ENCODE results near the gene NEK11. TPM values are rescaled to one million over a fixed set of nuclear protein-coding genes. Genes with fewer than 3 reads are reported as not detected.

Gene NEK11
- total RNA-seq, 2 experiments from 2014 or later = 1.2 to 1.7 TPM

DNA sequence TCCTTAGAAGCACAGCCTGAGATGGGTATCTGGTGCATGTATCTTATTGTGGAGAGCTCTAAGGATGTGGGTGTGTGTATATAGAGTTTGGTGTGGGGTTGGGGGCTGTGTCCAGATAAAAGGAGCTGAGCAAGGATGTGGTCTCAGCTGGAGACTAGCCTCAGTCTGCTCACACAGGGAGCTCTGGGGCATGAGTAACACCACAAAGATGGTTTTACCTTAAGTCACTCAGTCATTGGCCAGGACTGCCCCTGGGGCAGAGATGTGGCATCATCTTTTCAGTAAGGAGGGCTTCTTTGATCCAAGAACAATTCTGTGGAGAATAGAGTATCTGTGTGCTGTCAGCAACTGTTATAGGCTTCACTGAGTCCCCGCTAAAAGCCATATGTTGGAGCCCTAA, 191.5 kb downstream of the NEK11 start:
- ChIA-PET CTCF (no interaction called here), POLR2A (no interaction called here)

DNA sequence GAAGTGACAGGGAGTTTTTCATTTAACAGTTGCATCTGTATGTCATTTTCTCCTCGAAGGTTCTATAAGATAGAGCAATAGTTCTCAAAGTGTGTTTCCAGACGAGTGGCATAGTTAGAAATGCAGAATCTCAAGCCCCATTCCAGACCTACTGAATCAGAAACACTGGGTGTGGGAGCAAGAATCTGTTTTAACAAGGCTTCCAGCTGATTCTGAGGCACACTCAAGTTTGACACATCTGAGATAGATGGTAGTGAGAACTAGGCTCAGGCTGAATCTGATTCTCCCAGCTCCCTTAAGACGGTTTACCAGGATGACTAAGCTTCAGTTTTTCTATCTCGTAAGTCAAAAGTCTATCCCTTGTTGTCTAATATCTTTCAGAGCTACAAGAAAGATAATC, 195.1 kb downstream of the NEK11 start:
- CTCF ChIA-PET = no interaction called here

DNA sequence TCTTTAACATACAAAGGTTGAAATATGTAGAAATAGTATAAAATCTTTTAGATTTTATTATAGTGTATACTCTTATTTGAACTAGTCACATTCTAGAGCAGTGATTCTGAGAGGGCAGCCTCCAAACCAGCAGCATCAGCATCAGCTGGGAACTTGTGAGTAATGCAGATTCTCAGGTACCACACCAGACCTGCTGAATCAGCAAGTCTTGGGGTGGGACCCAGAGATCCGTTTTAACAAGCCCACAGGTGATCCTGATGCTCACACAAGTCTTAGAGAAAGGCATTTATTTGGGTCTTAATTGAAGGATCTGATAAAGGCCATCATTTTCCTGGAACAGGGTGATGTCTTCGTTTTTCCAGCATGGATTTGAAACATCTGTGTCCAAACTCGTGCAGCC, 195.9 kb downstream of the NEK11 start:
- CTCF ChIA-PET = no interaction called here
- POLR2A ChIA-PET = no interaction called here

More for the DNA sequence above, 195.1 kb downstream of the NEK11 start:
- POLR2A ChIA-PET = no interaction called here

DNA sequence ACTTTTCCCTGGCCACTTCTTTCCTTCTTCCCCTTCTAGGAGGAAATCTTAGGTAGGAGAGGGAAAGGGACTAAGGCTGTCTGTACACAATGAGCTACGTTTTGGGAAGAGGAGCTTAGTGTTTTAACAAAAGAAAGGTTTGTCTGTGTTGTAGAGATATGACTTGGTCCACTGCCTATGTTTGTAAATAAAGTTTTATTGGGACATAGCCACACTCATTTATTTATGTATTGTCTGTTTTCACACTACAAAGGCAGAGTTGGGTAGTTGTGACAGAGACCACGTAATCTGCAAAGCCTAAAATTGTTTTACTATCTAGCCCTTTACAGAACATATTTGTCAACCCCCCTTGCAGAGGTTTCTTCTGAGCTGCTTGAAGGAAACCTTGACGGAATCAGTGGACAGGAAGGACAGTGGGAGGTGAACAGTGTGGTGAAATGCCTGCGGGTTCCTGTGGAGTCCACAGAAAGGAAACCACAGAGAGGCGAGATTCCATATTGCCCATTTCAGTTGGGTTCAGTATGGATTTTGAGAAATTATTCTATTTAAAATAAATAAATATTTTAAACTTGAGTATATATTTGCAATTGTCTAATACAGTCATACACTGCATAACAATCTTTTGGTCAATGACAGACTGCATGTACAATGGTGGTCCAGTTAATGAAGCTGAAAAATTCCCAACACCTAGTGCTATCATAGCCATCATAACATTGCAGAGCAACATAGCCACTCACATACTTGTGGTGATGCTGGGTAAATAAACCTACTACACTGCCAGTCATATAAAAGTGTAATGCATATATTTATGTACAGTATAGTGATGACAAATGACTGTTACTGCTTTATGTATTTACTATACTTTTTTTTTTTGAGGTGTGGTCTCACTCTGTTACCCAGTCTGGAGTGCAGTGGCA, 197.0 kb downstream of the NEK11 start:
- ChIA-PET CTCF (no interaction called here), POLR2A (no interaction called here)

DNA sequence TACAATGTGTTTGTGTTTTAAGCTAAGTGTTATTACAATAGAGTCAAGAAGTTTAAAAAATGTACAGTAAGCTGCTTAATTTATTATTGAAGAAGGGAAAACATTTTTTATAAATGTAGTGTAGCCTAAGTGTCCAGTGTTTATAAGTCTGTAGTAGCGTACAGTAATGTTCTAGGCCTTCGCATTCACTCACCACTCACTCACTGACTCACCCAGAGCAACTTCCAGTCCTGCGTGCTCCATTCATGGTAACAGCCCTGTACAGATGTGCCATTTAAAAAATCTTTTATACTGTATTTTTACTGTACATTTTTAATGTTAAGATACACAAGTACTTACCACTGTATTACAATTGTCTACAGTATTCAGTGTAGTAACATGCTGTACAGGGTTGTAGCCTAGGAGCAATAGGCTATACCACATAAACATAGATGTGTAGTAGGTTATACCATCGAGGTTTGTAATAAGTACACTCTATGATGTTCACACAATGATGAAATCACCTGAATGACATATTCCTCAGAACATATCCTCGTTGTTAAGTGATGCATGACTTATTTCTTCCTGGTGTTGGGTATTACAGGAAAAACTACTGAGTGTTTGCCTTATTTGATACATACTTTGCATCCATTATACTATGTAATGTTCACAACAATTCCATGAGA, 198.3 kb downstream of the NEK11 start:
- CTCF ChIA-PET = no interaction called here
- POLR2A ChIA-PET = no interaction called here

DNA sequence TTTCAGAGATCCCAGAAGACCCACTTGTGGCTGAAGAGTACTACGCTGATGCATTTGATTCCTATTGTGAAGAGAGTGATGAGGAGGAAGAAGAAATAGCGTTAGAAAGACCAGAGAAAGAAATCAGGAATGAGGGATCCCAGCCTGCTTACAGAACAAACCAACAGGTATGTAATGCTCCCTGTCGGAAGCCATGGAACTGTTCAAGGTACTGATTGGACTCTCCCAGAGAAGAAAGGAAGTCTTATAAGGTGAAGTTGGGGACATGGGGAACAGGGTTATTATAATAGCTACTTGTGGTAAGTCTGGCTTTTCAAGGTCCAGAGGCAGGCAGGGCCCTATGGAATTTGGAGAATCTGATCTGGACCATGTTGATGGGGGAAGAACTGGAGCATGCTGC, 201.8 kb downstream of the NEK11 start:
- ChIA-PET CTCF (no interaction called here), POLR2A (no interaction called here)

DNA sequence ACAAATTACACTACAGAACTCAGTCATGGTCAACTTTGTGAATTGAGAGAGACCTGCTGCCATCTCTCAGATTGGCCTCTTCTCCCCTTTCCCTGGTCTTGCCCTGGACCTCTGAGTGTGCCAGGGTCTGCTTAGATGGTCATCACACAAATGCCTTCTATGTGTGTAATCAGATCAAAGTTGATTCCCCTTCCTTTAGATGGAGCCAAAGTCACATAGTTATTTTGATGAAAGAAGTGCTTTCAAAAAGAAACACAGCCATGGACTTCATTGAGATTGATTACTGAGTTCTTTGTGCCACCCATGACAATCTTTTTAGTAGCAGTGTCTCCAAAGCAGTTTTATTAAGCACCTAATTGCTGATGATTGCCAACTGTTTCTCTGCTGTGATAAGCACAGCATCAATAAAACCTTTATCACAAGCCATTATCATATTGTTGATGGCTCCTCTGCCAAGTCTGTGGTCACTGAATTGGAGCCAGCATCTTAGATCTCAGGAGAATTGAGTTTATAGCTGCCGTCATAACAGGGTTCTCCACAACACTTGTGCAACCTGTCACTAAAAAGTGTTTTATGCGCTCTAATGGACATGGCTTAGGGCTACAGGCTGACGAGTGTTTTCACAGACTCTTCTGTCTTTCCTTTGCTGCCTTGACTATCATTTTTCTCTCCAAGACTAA, 205.2 kb downstream of the NEK11 start:
- CTCF ChIA-PET = no interaction called here
- POLR2A ChIA-PET = no interaction called here

DNA sequence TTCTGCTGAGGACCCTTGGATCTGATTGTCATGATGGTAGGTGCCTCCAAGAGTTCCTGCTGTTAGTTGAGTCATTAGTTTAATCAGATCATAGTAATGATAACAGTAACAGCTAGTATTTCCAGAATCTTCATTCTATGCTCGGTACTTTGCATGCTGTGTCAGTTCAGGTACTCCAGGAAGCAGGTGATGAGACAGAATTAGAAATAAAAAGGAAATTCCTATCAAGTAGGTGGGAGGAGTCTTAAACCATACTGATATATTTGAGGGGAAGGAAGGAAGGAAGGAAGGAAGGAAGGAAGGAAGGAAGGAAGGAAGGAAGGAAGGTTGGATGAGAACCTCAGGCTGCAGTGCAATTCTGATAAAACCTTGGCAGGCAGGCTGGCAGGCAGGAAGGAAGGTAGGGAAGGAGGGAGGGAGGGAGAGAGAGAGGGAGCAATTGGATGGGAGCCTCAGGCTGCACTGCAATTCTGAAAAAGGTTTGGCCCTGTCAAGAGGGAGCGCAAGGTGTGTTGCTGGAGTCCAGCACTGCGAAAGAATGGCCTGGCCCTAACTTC, 206.1 kb downstream of the NEK11 start:
- ChIA-PET CTCF (no interaction called here), POLR2A (no interaction called here)

DNA sequence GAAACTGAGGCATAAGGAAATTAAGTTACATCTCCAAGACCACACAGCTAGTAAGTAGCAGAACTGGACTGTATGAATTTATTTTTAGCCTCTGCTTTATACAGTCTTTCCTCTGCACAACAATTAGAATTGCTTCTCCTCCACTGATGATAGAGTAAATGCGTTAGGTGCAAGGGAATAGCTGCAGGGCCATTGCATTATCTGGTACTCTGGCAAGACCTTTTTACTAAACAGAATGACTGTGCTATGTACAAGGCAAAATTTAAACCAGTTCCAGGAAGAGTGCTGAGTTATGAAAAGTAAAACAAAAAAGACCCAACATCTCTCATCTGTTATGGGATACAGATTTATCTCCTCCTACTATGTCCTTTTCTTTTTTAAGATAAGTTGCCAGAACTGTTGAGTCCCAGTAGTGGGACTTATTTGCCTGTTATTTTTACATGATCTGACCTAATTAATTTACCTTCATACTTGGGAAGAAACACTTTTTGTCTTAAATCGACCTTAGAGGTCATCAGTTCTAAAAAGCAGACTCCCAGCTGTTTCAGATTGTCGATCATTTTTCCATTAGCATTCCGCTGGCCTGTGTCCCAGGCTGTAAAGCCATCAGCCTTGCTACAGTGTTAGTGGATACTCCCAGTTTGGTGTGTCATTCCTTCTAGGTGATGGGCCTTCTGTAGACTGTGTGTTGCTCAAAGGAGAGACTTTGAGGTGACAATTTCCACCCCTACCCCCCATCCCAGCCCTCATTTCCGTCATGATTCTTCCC, 207.4 kb downstream of the NEK11 start:
- ChIA-PET POLR2A (interaction anchor here (0.6 kb wide), 1 partner anchor 262 kb away, joined by 5 read pairs; no protein-coding TSS in a partner anchor), CTCF (no interaction called here)

DNA sequence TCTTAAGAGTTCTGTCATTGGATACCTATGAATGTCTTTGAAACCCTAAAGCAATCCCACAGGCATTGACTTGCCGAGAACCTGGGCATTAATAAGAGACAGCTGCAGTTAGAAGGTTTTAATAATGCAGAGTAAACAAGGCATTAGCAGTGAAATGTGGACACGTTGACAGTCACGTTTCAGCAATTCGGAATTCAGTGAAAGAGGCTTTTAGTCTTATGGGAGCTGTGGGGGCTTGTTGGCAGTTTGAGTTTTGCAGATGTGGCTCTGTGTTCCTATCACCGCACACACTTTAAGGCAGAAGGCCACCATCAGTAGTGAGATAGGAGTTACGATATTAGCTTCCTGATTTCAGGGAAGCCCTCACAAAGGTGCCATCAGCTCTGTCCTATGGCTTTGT, 209.7 kb downstream of the NEK11 start:
- CTCF ChIA-PET = no interaction called here
- POLR2A ChIA-PET = no interaction called here

DNA sequence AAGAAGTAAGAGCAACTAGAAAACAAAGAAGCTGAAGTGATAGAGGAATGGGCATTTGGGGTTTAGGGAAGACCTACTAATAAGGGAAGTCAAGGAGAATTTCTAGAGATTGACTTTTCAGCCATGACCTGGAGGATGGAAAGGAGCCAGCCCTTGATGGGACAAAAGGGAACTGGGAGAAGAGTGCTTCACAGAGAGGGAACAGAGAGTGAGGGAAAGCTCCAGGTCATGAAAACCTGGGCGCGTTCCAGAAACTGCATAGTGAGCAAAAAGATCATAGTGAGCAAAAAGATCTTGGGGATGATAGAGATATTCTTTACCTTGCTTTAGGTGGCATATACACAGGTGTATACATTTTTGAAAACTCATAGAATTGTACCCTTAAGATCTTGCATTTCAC, 211.8 kb downstream of the NEK11 start:
- POLR2A ChIA-PET = no interaction called here
- CTCF ChIA-PET = no interaction called here

DNA sequence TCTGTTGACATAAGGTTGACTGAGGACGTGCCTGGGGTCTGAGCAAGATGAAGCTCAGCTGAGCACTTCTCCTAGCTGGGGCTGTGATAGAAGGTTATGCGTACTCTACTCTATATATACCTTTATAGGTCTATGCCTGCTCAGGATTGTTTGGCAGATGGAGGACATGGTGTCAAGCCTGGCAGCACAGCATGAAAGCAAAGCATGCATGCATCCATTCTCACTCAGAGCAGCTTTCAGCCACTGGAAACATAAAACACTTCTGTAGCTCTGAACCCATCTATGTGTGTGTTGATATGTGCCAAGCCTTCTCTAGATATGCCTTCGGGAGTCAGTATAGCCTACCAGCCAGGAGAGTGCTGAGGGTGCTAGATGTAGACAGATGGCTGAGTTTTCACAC, 212.6 kb downstream of the NEK11 start:
- POLR2A ChIA-PET = no interaction called here
- CTCF ChIA-PET = no interaction called here

DNA sequence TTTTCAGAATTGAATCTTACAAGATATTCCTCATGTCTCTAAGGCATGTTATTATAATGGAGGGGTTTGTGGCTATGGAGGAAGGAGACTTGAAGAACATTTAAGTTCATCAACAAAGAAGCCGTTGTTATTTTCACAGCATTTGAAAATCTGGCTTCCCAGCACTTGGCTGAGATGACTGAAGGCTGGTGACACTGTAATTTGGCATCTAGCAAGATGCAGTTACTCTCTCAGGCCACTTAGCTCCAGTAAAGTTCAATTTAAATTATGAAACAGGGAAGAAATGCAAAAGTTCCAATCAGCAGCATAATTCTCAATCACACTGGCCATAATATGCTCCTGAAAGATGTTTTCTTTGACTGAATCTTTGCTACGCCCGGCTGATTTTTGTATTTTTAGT, 215.5 kb downstream of the NEK11 start:
- POLR2A ChIA-PET = no interaction called here
- CTCF ChIA-PET = no interaction called here

DNA sequence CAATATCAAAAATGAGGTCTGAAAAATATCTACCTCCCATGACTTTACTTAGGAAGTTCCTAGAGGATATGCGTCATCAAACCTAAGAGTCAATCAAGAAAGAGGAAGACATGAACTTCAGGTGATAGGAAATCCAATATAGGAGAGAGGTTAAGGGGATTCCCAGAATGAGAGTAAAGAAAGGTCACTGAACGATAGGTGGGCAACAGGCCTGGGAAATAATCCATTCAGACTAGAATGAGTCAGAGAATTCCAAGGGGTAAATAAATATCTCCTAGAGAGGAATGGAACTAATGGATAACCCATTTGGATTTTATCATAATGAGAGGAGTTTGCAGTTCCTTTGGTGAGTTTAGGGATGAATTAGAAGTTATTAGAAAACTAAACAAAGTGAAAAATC, 223.8 kb downstream of the NEK11 start:
- ChIA-PET CTCF (no interaction called here), POLR2A (no interaction called here)

DNA sequence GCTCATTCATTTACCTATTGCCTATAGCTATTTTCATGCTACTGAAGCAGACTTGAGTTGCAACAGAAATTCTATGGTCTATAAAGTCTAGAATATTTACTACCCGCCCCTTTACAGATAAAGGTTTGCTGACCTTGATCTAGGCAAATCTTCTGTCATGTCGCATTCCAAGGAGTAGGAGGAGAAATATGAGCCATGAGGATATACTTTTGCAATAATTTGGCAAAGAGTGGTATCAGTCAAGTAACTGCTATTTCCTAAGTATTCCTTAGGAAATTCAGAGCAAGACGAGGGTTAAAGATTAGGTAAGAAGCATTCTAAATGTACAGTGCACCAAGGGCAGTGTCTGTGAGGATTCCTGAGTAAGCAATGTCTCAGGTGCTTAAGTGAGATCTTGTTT, 233.8 kb downstream of the NEK11 start:
- ChIA-PET CTCF (no interaction called here), POLR2A (no interaction called here)

DNA sequence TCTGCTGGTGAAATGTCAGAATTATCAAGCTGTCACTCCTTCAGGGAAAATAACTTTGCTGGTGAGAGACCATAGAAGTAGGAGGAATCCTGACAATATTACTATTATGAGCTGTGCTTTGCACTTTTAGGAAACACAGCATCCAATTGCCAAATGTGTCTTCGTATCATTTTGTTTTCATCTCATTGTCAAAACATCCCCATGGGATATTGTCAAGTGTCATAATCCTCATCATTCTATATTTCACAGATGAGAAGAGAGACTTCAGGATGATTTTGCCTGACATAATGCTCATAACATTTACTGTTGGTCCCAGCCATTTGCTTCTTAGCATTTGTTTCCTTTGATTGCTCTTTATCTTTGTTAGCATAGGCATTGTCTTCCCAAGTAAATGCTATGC, 234.4 kb downstream of the NEK11 start:
- CTCF ChIA-PET = no interaction called here
- POLR2A ChIA-PET = no interaction called here

DNA sequence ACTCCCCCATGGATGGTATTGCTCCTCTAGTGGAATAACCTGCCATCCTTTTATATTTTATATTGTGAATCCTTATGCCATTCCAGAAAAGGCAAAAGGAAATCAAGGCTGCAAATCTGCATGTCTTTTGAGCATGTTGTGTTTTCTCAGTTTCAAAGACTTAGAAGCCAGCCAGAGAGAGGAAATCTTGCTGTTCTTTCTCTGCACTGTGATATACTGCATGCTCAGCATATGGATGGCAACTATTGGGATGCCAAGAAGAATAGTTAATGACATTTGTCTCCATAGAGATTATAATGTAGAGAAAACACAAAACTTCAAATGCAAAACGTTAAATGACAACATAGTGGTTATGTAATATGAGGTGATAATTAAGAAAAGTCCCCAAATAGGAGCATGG, 248.9 kb downstream of the NEK11 start:
- CTCF ChIA-PET = no interaction called here
- POLR2A ChIA-PET = no interaction called here

DNA sequence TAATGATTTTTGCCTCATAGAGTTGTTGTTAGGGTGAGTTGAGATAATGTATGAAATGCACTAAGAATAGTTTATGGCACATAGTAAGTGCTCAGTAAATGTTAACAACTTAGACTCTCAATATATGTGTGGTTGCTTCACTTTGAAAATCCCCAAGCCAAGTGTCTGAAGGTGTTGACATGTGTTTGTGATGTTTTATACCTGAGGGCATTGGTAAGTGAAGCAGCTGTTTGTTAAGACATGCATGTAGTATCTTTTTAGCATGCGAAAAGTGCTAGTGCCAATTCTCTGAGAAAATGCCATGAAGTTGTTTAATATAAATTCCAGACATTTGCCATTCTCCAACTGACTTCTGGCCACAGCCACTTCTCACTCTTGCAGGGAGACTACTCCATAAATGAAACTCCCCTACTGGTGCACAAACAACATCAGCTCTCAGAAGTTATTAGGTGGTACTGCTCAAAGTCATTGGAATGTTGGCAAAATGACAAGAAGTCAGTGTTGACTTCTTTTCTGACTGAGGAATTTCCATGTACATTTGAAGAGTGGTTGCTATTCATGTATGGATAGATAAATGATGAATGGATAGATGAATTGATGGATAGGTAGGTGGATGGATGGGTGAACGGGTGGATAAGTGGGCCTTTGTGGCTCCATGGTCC, 251.3 kb downstream of the NEK11 start:
- CTCF ChIA-PET = no interaction called here
- POLR2A ChIA-PET = no interaction called here

DNA sequence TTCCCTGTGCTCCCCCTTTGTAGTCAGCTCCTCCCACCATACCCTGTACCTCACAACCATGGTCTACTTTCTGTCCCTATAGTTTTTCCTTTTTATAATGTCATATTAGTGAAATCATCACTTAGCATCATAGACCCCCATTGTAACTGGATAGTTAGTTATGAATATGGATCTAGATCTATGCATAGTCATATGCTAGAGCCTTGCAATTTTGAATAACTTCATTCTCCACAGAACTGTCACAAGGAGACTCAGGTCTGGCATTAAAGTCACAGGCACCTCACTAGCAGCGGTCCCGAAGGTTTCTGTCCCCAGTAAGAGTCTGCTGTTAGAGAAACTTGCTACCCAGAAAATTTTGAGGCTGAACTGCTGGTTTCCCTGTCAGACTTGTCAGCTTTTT, 252.9 kb downstream of the NEK11 start:
- POLR2A ChIA-PET = no interaction called here
- CTCF ChIA-PET = no interaction called here

DNA sequence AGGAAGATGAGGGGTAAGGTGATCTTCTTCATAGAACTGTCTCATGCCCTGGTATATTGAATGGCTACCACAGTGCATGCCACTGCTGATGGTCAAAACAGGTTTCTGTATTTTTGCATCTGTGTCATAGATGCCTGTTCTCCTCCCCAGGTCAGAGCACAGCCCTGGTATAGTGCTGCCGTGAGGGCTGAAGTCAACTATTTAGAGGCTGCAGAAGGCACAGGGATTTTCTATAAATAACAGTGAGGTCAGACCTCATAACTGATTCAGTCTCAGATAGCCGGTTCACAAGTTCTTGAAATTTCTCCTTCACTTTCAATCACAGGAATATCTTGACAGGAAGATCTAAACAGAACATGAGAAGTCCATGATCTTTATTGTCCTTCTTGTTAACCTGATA, 255.7 kb downstream of the NEK11 start:
- ChIA-PET CTCF (no interaction called here), POLR2A (no interaction called here)

All from activated CD8-positive, alpha-beta memory T cell treated with anti-CD3 and anti-CD28 coated beads for 36 hours (primary cell).